GM20000 (cell line): ENCODE results near the gene SLC7A14.

ENCODE experiments used
- DNase-seq: peaks from one replicate; pipeline ENCODE4 v3.0.0; 2012; ENCODE audit warnings: low spot score
- CTCF ChIP-seq: IDR thresholded peaks from 2 replicates; pipeline ENCODE4 v1.5.1; 2012; ENCODE audit warnings: mild to moderate bottlenecking, control low read depth; ENCODE audit errors: extremely low read depth, missing control alignments

SLC7A14 gene

DNA sequence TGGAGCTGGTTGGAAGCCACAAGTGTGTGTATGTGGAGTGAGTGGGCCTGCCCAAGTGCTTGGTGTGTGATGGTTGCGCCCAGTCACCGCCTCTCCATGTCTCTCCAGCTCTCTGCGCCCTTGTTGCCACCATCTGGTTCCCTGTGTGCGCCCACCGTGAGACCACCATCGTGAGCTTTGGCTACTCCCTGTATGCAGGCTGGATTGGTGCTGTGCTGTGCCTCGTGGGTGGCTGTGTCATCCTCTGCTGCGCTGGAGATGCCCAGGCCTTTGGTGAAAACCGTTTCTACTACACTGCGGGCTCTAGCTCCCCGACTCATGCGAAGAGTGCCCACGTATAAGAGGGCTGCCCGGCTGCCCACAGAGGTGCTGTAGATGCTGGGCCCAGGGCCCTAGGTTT lies 153.5 kb downstream of the SLC7A14 start:
- TF ChIP-seq CTCF = no peak
- DNase-seq = no peak

DNA sequence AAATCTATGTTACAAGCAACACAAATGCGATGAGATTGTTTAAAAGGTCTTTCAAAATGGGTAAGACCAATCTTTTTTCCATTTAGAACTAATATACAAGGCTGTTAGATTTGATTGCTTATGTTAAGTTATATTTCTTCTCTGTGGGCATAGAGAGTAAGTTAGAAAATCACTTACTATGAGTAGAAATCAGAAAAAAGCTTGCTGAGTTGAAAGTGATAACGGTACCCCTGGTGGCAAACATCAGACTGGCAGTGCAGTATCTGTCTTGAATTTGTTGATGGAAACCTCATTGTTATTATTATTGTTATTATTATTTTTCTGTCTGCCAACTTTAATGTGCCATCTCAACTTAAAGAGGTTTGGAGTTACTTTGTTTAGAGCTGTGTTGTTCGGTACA lies 154.8 kb downstream of the SLC7A14 start:
- DNase-seq = no peak
- no peak for TF ChIP-seq CTCF

DNA sequence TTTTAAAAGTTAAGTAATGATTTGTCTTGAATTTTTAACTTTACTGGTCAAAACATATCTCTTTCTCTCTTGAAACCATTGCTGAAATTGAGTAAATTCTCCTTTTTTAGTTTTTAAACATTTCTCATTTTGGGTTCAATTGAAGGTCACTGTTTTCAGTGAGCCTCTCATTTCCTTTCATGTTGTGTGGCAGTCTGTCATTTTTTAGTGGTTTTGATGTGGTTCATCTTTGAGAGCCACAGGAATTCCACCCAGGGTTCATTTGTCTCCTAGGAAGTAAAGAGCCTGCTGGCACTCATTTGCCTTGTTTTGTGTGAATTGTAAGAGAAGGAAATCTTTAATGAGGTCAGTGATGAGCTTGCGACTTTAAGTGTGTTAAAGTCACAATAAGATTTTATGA lies 156.8 kb downstream of the SLC7A14 start:
- DNase-seq = no peak
- TF ChIP-seq CTCF = no peak

- TF ChIP-seq CTCF = no peak
- no peak for DNase-seq
Observed at GRCh38 chr3:170428095-170428494, 157.8 kb downstream of the SLC7A14 start.

DNA sequence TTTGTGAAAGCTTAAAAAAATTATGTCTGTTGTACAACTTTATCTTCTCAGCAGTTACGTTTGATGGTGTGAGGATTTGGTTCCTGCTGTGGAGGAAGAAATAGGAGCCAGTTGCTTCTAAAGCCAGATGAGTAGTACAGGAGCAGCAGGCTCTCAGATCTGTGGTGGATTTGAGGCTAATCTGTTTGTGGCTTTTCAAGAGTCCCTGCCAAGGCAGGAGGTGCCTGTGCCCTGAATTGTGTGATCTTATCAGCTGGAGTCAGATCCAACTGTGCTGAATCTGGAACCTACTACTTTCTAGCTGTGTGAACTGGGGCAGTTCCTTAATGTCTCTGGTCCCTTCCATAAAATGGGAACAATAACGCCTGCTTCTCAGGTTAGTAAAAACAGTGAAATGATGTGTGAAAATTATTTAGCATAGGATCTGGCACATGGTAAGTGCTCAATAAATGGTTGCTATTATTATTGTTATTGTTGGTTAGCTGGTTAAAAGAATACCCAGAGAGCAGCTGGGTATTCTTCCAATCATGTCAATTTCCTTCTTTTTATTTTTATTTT lies 159.6 kb downstream of the SLC7A14 start:
- TF ChIP-seq CTCF = no peak
- DNase-seq = no peak

DNA sequence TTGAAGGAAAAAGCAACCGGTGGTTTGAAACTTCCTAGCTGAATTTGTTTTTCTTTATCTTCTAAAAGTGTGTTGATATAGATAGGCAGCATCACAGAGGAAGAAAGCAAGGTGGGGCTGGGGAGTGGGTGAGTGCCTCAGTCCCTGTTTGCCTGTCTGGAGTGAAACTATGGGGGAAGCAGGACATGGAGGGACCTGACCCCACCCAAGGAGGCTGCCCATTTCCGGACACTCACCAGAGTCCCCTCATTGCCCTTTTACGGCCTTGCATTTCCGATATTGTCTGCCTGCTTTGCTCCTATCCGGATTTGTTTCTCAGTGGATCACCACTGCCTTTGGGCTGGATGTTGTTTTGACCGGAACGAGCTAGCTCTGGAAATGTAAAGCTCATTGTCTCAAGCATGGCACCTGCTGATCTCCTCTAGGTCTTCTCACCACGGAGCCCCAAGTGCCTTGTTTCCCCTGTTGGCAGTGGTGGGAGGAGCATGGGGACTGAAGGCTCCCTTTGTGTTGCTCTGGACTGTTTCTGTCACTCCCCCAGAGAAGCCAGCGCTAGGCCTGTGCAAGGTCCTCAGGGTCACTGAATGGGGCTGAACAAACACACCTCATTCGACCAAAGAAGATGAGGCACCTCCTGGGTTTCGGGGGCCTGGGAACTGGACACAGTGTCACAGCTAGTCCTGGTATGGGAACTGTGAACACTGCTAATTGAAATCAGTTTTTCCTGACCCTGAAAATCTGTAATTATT lies 160.2 kb downstream of the SLC7A14 start:
- no peak for TF ChIP-seq CTCF
- DNase-seq = no peak

GRCh38 chr3:170424879-170425278 lies 161.0 kb downstream of the SLC7A14 start:
- no peak for TF ChIP-seq CTCF
- DNase-seq = no peak
